ENCODE data around the gene USP31. TPM values are rescaled to one million over a fixed set of nuclear protein-coding genes. Genes with fewer than 3 reads are reported as not detected.
A peak's percentile ranks its signal among the peaks of the same experiment; 100 is the strongest.

The USP31 gene
- total RNA-seq, 6 experiments from 2014 or later: 7.1 to 12.8 (median 9.0) TPM

DNA sequence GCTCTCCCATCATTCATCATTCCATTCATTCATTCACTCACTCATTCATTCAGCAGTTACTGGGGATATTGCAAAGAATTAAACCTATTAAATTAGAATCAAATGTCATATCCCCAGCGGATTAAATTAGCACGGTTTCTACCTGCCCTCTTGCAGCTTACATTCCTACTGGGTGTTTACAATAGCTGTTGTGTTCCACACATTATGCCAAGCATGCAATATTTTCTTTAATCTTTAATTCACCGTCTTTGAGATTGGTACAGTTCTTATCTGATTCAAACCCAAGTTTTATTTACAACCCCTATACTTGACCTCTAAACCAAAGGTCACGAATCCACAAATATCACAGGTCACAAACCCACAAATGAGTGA, 727 bp upstream of the USP31 start:
- DNase-seq (no peak), ATAC-seq (no peak)
- Histone ChIP-seq H3K9me3 (no peaks in the 10 kb centered on the region), H3K4me1 (peaks cover 0 to 4% (median 0%) of the 10 kb centered on the region in 4 donors), H3K36me3 (no peaks in the 10 kb centered on the region), H3K27me3 (no peaks in the 10 kb centered on the region), H3K4me3 (peak overlapping the region; percentile 55 to 73 (median 59)), H3K27ac (no peak overlapping the region)
- TF ChIP-seq, protein P1, sequence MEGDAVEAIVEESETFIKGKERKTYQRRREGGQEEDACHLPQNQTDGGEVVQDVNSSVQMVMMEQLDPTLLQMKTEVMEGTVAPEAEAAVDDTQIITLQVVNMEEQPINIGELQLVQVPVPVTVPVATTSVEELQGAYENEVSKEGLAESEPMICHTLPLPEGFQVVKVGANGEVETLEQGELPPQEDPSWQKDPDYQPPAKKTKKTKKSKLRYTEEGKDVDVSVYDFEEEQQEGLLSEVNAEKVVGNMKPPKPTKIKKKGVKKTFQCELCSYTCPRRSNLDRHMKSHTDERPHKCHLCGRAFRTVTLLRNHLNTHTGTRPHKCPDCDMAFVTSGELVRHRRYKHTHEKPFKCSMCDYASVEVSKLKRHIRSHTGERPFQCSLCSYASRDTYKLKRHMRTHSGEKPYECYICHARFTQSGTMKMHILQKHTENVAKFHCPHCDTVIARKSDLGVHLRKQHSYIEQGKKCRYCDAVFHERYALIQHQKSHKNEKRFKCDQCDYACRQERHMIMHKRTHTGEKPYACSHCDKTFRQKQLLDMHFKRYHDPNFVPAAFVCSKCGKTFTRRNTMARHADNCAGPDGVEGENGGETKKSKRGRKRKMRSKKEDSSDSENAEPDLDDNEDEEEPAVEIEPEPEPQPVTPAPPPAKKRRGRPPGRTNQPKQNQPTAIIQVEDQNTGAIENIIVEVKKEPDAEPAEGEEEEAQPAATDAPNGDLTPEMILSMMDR (IDR thresholded peaks at IDR 0.05): no peak
- no peak for TF ChIP-seq POLR2A (IDR thresholded peaks at IDR 0.05)
- WGBS (ENCODE audit: insufficient coverage, low coverage, low lambda C conversion rate, missing lambda C conversion rate): 26% methylated on average over 4 of the region's 4 CpGs
- intact Hi-C loops (cut with DNase I): no loop called here

DNA sequence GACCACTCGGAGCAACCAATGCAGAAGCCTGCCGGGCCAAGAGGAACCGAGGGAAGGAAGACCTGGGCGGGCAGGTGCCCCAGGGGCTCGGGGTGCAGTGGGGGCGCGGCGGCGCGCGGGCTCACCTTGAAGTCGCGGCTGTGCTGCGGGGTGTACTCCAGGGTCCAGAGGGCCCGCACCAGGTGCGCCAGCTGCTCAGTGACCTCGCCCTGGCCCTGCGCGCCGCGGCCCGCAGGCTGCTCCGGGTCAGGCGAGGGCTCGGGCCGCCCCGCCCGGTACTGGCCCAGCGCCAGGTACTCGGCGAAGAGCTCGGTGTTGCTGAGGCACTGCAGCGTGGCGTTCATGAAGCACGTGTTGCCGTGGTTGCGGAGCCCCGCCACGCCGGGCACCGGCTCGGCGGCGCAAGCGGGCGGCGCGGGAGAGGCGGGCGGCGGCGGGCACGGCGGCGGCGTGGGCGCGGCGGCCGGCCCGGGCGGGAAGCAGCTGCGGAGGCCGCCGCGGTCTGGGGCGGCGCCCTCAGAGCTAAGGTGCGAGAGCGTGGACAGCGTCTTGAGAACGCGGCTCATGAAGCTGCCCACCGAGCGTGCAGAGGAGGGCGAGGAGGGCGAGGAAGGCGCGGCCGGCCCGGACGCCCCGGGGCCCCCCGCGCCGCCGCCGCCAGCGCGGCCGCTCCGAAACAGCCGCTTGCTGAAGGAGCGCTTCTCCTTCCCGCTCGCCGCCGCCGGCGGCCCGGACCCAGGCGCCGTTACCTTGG, 562 bp downstream of the USP31 start:
- H3K4me1 ChIP-seq: peaks cover 0 to 4% (median 0%) of the 10 kb centered on the region in 4 donors
- H3K27me3 ChIP-seq: no peaks in the 10 kb centered on the region
- WGBS (ENCODE audit: insufficient coverage, low coverage, low lambda C conversion rate, missing lambda C conversion rate): 0% methylated on average over 3 of the region's 103 CpGs
- peak overlapping the region; percentile 84 to 95 (median 91) for H3K27ac ChIP-seq
- ATAC-seq (peak; percentile 64 to 85 (median 74)), DNase-seq (peak; percentile 85 to 93 (median 92))
- no peaks in the 10 kb centered on the region for H3K36me3 ChIP-seq
- intact Hi-C loops (cut with DNase I): no loop called here
- no peaks in the 10 kb centered on the region for H3K9me3 ChIP-seq
- peak overlapping the region; percentile 63 to 73 (median 70) for H3K4me3 ChIP-seq
- no peak for TF ChIP-seq POLR2A (IDR thresholded peaks at IDR 0.05)
- TF ChIP-seq, protein P1 (IDR thresholded peaks at IDR 0.05): no peak

DNA sequence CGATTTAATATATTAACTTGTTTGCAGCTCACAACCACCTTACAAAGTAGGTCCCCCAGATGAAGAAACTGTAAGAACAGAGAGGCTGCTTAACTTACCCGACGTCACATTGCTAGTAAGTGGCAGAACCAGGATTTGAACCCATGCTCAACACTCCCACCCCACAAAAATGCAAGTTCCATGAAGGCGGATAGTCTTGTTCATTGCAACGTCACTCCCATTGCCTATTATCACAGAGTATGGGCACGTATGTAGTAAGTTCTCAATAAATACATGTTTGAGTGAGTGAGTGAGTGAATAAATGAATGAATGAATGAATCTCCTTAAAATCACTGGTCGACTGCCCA, 1.1 kb downstream of the USP31 start:
- Histone ChIP-seq H3K27me3 (no peaks in the 10 kb centered on the region), H3K9me3 (no peaks in the 10 kb centered on the region)

DNA sequence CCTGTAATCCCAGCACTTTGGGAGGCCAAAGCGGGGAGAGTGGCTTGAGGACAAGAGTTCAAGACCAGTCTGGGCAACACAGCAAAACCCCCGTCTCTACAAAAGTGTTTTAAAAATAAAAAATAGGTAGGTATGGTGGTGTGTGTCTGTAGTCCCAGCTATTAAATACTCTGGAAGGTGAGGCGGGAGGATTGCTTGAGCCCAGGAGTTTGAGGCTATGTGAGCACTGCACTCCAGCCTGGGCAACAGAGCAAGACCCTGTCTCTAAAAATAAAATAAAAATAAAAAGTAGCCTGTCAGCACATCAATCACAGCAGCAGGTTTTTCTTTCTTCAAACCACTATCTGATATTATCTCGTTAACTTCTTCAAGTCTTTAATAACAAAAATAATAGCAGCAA, 1.6 kb downstream of the USP31 start:
- peaks cover 0 to 4% (median 0%) of the 10 kb centered on the region in 4 donors for H3K4me1 ChIP-seq
- peak overlapping the region; percentile 63 to 73 (median 70) for H3K4me3 ChIP-seq
- H3K27ac ChIP-seq: peak overlapping the region in 1 of 3 donors; percentile 91
- no peaks in the 10 kb centered on the region for H3K36me3 ChIP-seq
- intact Hi-C loops (cut with DNase I): no loop called here
- ATAC-seq (no peak), DNase-seq (no peak)
- H3K9me3 ChIP-seq: no peaks in the 10 kb centered on the region
- 92% methylated on average over 4 of the region's 4 CpGs for WGBS (ENCODE audit: insufficient coverage, low coverage, low lambda C conversion rate, missing lambda C conversion rate)
- TF ChIP-seq, protein P1 (IDR thresholded peaks at IDR 0.05): no peak
- TF ChIP-seq POLR2A (IDR thresholded peaks at IDR 0.05): no peak
- no peaks in the 10 kb centered on the region for H3K27me3 ChIP-seq

More for the DNA sequence above, 1.1 kb downstream of the USP31 start:
- peak overlapping the region; percentile 84 to 95 (median 91) for H3K27ac ChIP-seq
- H3K4me3 ChIP-seq: peak overlapping the region; percentile 63 to 73 (median 70)
- H3K36me3 ChIP-seq: no peaks in the 10 kb centered on the region
- intact Hi-C loops (cut with DNase I): no loop called here
- H3K4me1 ChIP-seq: peaks cover 0 to 4% (median 0%) of the 10 kb centered on the region in 4 donors
- TF ChIP-seq, protein P1 (IDR thresholded peaks at IDR 0.05): no peak
- TF ChIP-seq POLR2A (IDR thresholded peaks at IDR 0.05): no peak
- ATAC-seq (no peak), DNase-seq (no peak)
- WGBS (ENCODE audit: insufficient coverage, low coverage, low lambda C conversion rate, missing lambda C conversion rate): 54% methylated on average over 7 of the region's 7 CpGs

Data from right lobe of liver (tissue), 6 donors.